GM23338 (cell line): Measurements from ENCODE around the gene NUP153.

Experiments
- CREB1 ChIP-seq: fragments of 250-450 bp; sonication (Bioruptor Pico); IDR thresholded peaks from 2 replicates; pipeline ENCODE4 v1.5.0; 2020; ENCODE audit warnings: low read depth, mild to moderate bottlenecking, moderate library complexity
- CTCF ChIP-seq, 2 experiments: fragments of 200-600 bp in 1 of 2; sonication (generic) in 1 of 2; conservative IDR thresholded peaks; 2 replicates each; pipeline versions ENCODE4 v1.5.1 to v1.6.1; 2016 to 2017; ENCODE audit warnings: antibody characterized with exemption in 2 of 2, low read depth in 2 of 2, mild to moderate bottlenecking in 2 of 2, moderate library complexity in 1 of 2
- ETS1 ChIP-seq: IDR thresholded peaks from 2 replicates; pipeline ENCODE4 v1.6.1; 2016; ENCODE audit warnings: antibody characterized with exemption
- EZH2 ChIP-seq: fragments of 200-600 bp; sonication (generic); IDR thresholded peaks from one replicate; pipeline ENCODE4 v1.8.0; 2017; ENCODE audit warnings: antibody characterized with exemption, mild to moderate bottlenecking, low read depth; ENCODE audit not compliant: unreplicated experiment
- EZH2phosphoT487 ChIP-seq: fragments of 200-600 bp; sonication (generic); IDR thresholded peaks from one replicate; pipeline ENCODE4 v1.8.1; 2018; ENCODE audit warnings: antibody characterized with exemption; ENCODE audit not compliant: unreplicated experiment
- JUNB ChIP-seq: IDR thresholded peaks from one replicate; pipeline ENCODE4 v1.6.1; 2016; ENCODE audit warnings: antibody characterized with exemption; ENCODE audit not compliant: unreplicated experiment
- NANOG ChIP-seq: IDR thresholded peaks from 2 replicates; pipeline ENCODE4 v1.6.1; 2016; ENCODE audit warnings: antibody characterized with exemption, borderline replicate concordance
- POLR2AphosphoS5 ChIP-seq: IDR thresholded peaks from 2 replicates; pipeline ENCODE4 v1.6.1; 2016; ENCODE audit warnings: antibody characterized with exemption, low read depth
- REST ChIP-seq: IDR thresholded peaks from one replicate; pipeline ENCODE4 v1.6.1; 2018; ENCODE audit warnings: antibody characterized with exemption; ENCODE audit not compliant: unreplicated experiment
- STAT1 ChIP-seq: IDR thresholded peaks from one replicate; pipeline ENCODE4 v1.6.1; 2016; ENCODE audit warnings: antibody characterized with exemption; ENCODE audit not compliant: unreplicated experiment
- ZNF114 ChIP-seq: fragments of 250-450 bp; sonication (Bioruptor Pico); IDR thresholded peaks from 2 replicates; pipeline ENCODE4 v1.5.0; 2020; ENCODE audit warnings: mild to moderate bottlenecking, moderate library complexity

- TF ChIP-seq CTCF (conservative IDR thresholded peaks at IDR 0.05; ENCODE audit: low read depth in 2 of 2) (no peak), ETS1 (no peak), EZH2 (no peak), REST (no peak), EZH2phosphoT487 (no peak), POLR2AphosphoS5 (no peak), JUNB (no peak), NANOG (no peak), STAT1 (no peak), ZNF114 (no peak), CREB1 (CRISPR knock-in tag) (no peak)
Observed at GRCh38 chr6:17615794-17616193, 90.9 kb downstream of the NUP153 start.
